Measurements from ENCODE around the gene TARM1.
"Not testable (repeated sequence)": the region's sequence is repeated elsewhere in the genome, so short reads cannot be mapped to it uniquely, and the experiment has no call there.

Gene TARM1

DNA sequence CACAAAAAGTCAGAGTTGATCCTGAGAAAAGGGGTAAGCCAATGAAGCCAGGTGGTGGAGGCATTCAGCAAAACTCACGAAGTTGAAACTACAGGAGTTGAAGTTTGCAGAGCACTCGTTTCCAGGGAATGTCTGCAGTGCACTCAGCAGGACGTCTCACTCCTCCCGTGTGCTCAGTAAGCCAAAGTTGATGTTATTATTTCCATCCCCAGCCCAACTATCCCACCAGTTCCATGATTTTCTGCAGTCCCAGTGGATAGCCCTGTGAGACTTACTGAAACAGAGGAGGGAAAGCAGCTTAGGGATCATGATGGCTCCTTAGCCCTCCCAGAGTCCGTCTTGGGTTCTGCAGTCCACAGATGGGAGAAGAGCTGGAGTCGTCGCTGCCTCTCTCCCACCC lies at the start of gene TARM1:
TSS of gene TARM1 (minus strand) at position 334 of the 400 bp plus-strand sequence. CDS start at position 309, 25 bp downstream.
- DNase-seq: no peak

DNA sequence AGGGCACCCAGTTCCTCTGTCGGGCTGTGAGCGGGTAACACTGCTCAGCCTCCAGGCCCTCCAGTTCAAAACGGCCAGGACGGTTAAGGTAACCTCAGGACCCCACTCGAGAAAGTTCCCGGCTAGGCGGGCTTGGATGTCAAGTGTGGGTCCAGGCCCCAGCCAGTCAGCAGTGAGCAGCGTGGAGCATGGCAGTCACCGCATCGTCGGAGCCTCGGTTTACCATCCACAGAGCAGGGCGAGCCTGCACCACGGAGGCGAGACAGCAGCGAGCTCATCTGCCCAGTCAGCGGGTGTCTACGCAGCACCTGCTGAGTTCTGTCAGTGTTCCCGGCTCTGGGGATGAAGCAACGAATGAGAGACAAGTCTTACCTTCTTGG lies 48.4 kb upstream of the TARM1 start:
- DNase-seq: no peak

DNA sequence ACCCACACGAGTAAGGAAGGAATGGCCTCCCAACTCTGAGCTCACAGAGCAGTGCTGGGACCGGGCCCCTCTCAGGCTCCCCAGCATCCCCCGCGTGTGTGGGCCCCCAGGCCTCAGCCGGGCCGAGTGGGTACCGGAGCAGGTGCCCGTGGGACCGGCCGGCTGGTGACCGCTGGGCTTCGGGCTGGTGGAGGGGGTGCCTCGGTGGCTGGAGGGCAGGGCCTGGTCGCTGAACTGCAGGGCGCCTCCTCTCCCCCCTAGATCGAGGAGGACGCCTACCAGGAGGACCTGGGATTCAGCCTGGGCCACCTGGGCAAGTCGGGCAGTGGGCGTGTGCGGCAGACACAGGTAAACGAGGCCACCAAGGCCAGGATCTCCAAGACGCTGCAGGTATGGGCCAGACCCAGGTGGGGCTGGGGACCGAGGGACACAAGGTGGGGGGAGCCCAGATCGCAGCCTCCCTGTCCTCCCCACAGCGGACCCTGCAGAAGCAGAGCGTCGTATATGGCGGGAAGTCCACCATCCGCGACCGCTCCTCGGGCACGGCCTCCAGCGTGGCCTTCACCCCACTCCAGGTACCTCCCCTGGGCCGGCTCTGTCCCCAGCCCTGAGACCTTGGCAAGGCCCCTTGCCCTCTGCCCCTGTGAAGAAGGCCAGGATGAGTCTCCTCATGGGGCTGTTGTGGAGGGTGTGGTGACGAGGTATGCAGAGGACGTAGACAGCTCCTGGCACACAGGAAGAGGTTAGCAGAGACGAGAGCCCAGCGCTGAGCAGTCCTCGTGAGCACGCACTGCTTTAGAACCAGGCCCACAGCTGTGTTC lies 47.8 kb upstream of the TARM1 start:
- no peak for DNase-seq

DNA sequence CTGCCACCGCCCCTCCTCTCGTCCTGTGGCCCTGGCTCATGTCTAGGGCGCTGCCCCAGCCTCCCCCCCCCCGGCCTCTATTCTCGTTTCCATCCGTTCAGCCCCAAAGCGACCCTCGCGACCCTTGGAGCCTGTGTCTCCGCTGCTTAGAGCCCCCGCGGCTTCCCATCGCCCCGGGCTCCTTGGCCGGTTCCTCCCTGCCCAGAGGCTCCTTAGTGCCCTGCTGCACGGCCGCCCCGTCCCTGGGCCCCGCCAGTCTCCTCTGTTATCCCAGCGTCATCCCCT lies 47.2 kb upstream of the TARM1 start:
- DNase-seq: no peak

DNA sequence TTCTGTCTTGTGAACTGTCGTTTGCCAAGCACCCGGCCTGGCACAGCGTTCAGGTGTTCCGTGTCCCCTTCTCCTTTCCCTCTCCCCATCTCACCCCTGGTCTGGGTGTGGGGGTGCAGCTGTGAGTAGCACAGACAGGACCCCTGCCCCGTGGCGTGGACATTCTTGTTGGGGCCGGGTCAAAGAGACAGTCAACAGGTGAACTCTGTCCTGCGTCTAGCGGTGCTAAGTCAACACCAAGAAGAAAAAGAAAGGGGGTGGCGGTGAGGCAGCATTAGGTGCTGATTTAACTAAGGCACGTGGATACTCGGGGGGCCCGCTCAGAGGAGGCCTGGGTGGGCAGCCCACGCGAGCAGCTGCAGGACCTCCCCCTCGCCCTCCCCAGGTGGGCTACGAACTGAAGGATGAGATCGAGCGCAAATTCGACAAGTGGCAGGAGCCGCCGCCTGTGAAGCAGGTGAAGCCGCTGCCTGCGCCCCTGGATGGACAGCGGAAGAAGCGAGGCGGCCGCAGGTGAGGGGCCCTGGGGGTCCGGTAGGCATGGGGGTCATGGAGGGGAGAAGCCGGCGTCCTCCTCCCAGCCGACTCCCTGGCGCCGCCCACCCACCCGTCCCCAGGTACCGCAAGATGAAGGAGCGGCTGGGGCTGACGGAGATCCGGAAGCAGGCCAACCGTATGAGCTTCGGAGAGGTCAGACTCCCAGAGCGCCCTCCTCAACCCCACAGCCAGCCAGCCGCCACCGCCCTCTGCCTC lies 46.7 kb upstream of the TARM1 start:
- DNase-seq: no peak

DNA sequence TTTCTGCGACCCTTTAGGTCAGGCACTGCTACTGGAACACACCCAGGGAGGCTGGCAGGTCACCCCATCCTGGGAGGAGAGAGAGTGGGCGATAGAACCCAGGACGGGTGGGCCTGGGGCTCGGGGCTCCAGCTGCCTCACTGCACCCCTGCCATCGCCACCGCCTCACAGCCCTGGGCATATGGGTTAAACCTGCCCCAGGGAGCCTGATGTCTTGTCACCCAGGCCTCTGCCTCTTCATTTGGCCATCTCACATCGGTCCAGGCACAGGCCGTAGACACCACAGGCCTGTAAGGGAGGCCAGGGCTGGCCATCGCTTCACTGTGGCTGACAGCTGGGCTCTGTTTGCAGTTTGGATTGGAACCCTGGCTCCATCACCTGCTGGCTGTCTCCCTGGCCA lies 44.5 kb upstream of the TARM1 start:
- DNase-seq: no peak

DNA sequence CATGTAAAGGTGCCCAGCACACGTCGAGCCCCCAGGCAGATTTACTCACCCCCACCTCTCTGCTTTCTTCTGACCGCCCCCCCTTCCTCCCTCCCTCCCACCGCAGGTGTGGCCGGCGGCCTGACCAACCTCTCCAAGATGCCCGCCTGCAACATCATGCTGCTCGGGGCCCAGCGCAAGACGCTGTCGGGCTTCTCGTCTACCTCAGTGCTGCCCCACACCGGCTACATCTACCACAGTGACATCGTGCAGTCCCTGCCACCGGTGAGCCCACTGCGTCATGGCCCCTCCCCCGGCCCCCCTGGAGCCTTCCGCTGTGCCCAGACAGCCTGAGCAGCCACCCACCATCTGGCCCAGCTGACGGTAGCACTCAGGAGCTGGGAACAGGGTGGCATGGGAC lies 43.2 kb upstream of the TARM1 start:
- no peak for DNase-seq

DNA sequence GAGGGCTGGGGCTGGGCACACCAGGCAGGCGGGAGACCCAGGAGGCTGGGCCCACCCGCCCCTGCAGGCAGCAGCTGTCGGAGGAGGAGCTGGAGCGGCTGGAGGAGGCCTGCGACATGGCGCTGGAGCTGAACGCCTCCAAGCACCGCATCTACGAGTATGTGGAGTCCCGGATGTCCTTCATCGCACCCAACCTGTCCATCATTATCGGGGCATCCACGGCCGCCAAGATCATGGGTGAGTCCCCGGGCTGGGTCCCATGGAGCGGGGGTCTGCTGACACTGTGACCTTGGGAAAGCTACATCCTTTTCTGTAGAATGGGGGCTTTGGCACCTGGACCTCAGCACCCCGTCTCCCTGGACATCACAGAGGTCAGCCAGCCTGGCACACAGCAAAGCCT lies 42.5 kb upstream of the TARM1 start:
- no peak for DNase-seq

DNA sequence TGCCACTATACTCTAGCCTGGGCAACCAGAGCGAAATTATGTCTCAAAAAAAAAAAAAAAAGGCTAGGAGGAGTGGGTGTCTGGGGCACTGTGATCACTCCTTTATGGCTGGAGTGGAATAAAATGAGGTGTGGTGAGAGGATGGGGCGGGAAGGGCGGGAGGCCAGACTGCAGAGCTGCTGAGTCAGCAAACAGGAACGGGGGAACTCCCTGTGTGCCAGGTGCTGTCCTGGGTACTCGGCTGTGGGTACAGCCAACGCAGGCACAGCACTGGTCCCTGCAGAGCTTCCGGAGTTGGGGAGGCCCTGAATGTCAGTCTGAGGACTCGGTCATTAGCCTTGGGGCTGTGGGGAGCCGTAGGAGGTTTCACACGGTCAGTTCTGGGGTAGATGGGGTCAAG lies 40.1 kb upstream of the TARM1 start:
- no peak for DNase-seq

DNA sequence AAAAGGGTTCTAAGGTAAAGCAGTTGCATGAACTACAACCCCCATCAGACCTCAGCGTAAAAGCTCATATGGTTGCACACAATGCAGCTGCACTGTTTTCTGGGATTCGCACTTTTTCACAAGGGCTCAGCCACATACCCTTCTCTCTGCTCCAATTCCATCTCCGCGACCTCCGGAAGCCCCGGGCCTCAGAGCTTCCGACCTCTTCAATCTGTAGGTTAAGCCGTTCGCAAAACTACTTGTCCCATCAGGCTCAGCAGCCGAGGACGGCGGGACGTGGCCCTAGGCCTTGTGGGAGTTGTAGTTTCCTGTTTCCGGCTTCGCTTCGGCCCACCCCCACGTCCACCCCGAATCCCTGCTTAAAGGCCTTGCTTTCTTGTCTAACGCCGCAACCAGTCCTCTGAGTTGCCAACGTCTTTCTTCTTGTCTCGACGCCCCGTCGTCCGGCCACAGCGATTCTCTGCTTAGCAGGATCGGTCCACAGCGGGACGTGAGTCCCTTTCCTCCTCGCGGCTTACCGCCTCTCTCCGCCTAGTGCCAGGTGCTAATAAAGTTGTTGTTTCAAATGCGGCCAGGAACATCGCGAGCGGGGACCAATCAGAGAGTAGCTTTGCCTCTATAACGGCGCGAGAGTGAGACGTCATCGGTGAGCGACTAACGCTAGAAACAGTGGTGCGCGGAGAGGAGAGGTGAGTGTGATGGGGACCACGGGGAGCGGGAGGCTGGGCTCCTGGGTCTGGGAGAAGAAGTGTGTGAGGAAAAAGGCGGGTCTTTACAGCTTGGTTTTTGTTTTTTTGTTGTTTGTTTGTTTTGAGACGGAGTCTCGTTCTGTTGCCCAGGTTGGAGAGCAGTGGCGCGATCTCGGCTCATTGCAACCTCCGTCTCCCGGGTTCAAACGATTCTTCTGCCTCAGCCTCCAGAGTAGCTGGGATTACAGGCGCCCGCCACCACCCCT lies 34.2 kb upstream of the TARM1 start, which contains the start of the genes PRPF31 and TFPT:
TSS of gene PRPF31 (plus strand) at position 646 of the 955 bp plus-strand sequence. CDS start 2,525 bp downstream, outside the sequence.
TSS of gene TFPT (minus strand) at position 549 of the 955 bp plus-strand sequence. CDS start at position 161, 388 bp downstream.
- peak; percentile 99 for DNase-seq

DNA sequence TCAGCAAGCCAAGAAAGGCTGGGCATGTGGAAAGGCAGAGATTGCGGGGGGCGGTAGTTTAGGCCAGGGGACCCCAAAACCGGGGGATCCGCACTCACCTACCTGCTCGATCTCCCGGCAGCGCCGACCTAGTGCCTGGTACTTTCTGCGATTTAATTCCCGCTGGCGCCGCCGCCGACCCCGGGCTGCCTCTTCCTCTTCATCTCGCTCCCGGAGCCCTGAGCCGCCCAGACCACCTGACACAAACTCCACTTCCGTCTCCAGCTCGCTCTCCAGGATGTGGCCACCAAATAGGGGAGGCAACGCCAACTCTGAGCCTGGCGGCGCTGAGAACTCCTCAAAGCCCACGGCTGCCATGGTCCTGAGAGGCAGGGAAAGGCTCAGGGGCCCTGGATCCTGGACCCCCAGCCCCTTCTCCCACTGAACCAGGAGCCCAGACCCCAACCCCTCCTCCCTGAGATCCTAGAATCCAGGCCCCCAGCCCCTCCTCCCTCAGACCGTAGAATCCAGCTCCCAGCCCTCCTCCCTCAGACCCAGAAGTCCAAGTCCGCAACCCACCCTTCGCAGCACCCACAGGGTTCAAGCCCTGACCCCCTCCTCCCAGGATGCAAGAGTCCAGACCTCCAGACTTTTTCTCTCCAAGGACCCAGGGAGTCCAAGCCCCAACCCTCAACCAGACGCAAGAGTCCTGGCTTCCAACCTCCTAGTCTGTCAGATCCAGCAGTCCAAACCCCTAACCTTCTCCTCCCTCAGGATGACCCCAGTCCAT lies 33.4 kb upstream of the TARM1 start:
- DNase-seq: no peak

DNA sequence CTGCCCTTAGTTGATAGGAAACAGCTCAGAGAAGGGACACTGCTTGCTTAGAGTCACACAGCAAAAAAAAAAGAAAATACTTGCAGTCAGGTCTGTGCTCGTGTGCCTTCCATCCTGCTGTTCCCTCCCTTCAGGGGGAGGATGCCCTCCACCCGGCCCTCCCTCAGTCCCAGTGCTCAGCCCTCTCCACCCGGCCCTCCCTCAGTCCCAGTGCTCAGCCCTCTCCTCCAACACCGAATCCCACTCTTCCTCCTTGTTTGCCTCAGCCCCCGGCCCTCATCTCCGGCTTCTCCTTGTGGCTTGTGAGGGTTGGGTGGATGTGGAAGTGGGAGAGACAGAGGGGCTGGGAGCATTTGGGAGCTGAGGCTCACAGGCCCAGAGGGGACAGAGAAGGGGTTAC lies 28.5 kb upstream of the TARM1 start:
- no peak for DNase-seq

DNA sequence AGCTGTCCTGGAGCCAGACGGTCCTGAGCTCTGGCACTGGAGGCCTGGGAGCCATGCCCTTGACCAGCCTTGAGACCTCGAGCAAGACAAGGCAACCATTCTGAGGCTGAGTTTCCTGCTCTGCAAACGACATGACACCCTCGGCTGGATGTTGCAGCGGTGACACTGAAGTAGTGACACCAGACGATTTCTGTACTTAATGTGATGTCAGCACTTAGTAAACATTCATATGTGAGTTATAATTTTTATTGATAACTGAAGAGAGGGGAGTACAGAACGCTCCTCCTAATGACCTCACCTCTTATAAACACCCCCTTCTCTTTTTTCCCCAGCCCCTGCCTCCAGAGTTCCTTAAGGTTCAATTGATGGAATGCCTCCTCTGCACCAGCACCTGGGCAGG lies 27.3 kb upstream of the TARM1 start:
- DNase-seq: no peak

DNA sequence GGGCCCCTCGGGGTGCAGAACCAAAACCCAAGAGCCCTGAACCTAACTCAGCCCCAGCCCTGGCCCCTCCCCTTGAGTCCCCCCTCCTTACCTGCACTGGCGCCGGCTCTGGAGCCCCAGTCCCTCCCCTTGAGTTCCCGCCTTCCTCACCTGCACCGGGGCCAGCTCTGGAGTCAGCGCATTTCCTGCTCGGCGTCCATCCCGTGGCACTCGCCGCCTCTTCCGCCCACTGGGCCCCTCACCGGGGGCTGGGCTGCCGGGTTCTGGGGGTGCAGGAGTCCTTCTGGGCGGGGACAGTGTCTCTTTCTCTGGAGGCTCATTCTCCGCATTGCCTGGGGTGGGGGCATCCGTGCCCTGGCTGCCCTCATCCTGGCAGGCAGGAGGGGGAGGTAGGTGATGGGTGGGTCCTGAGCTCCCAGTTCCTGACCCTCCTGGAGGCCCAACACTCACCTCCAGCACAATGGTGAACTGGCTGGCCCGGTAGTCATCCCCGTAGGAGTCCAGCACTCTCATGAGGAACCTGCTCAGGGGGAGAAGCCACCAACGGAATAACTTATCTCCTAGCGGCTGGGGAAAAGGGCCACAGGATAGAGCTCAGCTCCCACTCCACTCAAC lies 26.8 kb upstream of the TARM1 start:
- no peak for DNase-seq

DNA sequence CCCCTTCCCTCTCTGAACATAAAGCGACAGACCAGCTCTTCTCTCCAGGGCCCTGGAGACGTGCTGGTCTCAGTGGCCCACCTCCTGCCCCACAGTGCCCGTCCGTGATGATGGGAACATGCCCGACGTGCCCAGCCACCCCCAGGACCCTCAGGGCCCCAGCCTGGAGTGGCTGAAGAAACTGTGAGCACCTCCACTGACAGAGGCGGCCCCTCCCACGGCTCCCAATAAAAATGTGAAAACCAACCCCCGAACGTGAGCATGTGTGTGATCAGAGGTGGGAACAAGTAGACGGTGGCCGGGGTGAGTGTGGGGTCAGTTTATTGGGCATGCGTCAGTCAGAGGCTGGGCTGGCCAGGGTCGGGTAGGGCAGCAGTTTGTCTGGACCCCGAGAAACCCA lies 25.6 kb upstream of the TARM1 start:
- DNase-seq: no peak

DNA sequence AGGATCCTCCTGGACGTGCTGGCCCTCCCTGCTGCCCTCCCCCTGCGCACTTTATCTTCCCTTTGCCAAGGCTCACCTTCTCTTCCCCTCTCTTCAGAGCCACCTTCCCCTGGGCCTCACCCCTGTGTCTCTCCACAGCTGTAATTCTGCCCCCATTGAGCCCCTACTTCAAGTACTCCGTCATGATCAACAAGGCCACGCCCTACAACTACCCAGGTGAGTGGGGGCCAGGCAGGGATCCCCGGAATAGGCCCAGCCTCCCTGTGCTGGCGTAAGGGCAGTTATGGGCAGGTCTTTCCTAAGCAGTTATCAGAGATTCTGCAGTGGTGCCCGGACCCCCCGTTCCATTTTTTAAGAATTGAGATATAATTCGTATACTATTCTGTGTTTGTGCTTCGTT lies 24.6 kb upstream of the TARM1 start:
- no peak for DNase-seq

DNA sequence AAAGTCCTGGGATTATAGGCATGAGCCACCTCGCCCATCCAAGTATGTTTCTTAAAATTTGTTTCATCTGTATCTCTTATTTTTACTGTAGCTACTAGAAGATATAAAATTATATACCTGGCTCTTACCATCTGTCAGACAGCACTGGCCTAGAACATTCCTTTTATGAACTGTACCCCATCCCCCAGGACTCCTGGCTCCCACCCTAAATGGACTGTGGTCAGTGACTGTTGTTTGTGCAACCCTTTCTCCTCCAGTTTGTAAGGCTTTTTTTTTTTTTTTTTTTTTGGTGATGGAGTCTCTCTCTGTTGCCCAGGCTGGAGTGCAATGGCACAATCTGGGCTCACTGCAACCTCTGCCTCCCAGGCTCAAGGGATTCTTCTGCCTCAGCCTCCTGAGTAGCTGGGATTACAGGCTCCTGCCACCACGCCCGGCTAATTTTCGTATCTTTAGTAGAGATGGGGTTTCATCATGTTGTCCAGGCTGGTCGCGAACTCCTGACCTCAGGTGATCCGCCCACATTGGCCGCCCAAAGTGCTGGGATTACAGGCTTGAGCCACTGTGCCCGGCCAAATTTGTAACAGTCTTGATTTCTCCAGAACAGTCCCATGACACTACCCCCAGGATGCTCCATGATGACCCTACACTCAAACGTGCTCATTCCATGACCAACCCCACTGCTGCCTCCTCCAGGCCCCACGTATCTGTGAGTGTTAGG lies 24.0 kb upstream of the TARM1 start:
- DNase-seq: no peak

DNA sequence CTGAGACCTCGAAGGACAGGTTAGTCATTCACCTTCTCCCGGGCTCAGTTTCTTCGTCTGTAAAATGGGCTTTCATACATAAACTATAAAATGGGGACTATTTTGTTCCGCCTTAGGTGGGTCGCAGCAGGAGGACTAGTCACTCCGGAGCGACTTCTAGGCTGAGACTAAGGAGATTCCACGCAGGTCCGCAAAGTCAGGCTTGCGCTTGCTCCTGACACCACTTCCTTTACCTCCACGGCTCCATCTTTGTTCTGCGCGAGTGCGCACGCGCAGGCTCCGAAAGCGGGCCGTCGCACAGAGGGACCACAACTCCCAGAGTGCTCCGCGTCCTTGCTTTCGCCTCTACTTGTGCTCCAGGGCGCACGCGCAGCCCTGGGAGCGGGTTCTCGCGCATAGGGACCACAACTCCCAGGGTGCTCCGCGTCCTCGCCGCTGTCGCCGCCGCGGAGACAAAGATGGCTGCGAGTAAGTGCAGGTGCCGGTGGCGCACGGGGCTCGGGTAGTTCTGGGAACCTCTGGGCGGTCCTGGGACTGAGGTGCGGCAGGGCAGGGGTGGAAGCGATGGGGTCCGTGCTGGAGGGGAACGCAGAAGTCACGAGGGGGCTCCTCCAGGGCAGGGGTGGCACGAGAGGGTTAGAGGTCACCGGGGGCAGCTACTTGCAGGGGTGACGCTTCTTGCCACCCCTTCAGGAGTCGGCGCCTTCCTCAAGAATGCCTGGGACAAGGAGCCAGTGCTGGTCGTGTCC lies 21.4 kb upstream of the TARM1 start, which contains the start of gene NDUFA3:
TSS of gene NDUFA3 (plus strand) at position 435 of the 749 bp plus-strand sequence. CDS start at position 459, 24 bp downstream.
- peak; percentile 98 for DNase-seq

DNA sequence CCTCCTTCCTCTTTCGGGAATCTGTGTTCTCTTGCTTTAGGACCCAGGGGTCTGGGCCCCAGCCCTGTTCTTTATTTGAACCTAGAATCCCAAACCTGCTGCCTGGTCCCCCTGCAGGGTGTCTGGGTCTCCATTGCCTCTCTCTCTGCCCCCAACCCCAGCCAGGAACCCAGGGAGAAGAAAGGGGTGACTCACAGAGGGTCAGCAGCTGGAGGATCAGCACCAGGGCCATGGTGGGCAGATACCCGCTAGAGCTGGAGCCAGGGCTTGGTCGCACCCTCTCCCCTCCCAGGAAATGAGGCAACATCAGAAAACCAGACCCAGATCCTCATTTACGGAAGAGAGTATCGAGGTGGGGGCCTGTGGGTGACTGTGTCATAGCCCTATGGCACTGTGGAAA lies 19.4 kb upstream of the TARM1 start, which contains the start of gene OSCAR:
TSS of gene OSCAR (minus strand) at position 243 of the 400 bp plus-strand sequence. CDS start at position 232, 11 bp downstream.
- DNase-seq: no peak

DNA sequence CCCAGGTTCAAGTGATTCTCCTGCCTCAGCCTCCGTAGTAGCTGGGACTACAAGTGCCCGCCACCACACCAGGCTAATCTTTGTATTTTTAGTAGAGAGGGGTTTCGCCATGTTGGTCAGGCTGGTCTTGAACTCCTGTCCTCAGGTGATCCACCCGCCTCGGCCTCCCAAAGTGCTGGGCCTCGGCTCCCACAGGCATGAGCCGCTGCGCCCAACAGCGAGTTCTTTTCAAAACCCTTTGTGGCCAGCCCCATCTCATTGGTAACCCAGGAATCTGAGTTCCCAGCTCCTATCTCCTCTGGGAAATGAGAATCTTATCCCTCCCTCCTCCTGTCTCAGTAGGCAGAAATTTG lies 18.7 kb upstream of the TARM1 start:
- not testable (repeated sequence) for DNase-seq
